Measurements from ENCODE around the gene RGR.

- no peak for TF ChIP-seq CTCF (IDR thresholded peaks at IDR 0.05)
- no peak for TF ChIP-seq POLR2A (IDR thresholded peaks at IDR 0.05; ENCODE audit: low read depth)
These were observed 19.3 kb upstream of the RGR start, which contains the start of gene LRIT2 for GRCh38 chr10:84225427-84226173.

All from esophagus muscularis mucosa (tissue), 3 donors.